AG10803 (cell line): ENCODE data around the gene DELE1.

ENCODE experiments used
- DNase-seq: peaks from one replicate; pipeline ENCODE4 v3.0.0; 2010; ENCODE audit warnings: low read depth
- H3K4me3 ChIP-seq: 2 replicates; pipeline ENCODE4 v1.5.1; 2011; ENCODE audit warnings: mild to moderate bottlenecking, low read length, control low read depth
- CTCF ChIP-seq: conservative IDR thresholded peaks from 2 replicates; pipeline ENCODE4 v1.5.1; 2011; ENCODE audit warnings: mild to moderate bottlenecking, low read length, control low read depth, inconsistent platforms

Gene DELE1

GRCh38 chr5:141929398-141930058 lies 5.9 kb downstream of the DELE1 start:
- TF ChIP-seq CTCF = no peak
- DNase-seq = no peak
- no peak overlapping the region for H3K4me3 ChIP-seq

GRCh38 chr5:141931694-141932093 lies 8.0 kb downstream of the DELE1 start:
- no peak overlapping the region for H3K4me3 ChIP-seq
- no peak for DNase-seq
- TF ChIP-seq CTCF = no peak

- no peak for TF ChIP-seq CTCF
- DNase-seq = no peak
- H3K4me3 ChIP-seq = no peak overlapping the region
These were observed 9.5 kb downstream of the DELE1 start for GRCh38 chr5:141933151-141933550.

GRCh38 chr5:141934099-141934844 lies 10.6 kb downstream of the DELE1 start:
- no peak overlapping the region for H3K4me3 ChIP-seq
- TF ChIP-seq CTCF = no peak
- no peak for DNase-seq

- no peak overlapping the region for H3K4me3 ChIP-seq
- no peak for DNase-seq
- TF ChIP-seq CTCF = no peak
These were observed 11.9 kb downstream of the DELE1 start for GRCh38 chr5:141935538-141935937.

- no peak overlapping the region for H3K4me3 ChIP-seq
- peak; percentile 79 for DNase-seq
- peak; percentile 37 for TF ChIP-seq CTCF
These were observed 17.1 kb downstream of the DELE1 start for GRCh38 chr5:141940695-141941271.

- H3K4me3 ChIP-seq = no peak overlapping the region
- no peak for TF ChIP-seq CTCF
- DNase-seq = peak; percentile 81
These were observed 17.6 kb downstream of the DELE1 start for GRCh38 chr5:141941307-141941706.
